Measurements from ENCODE around the gene RAB8A. TPM values are rescaled to one million over a fixed set of nuclear protein-coding genes. Genes with fewer than 3 reads are reported as not detected.

The RAB8A gene
- total and polyA plus RNA-seq, 10 donors, result 31.5 to 104 (median 81.7) TPM

GRCh38 chr19:16131648-16132047 is 20.0 kb downstream of the RAB8A start:
- Histone ChIP-seq H3K9me3 (no peaks in the 10 kb centered on the region), H3K36me3 (peaks cover 5 to 81% (median 73%) of the 10 kb centered on the region in 6 donors), H3K4me3 (no peak overlapping the region), H3K27ac (no peak overlapping the region), H3K4me1 (peaks cover 0 to 30% (median 8%) of the 10 kb centered on the region in 6 donors), H3K27me3 (replicated peaks in 1 of 7) (no peaks in the 10 kb centered on the region)
- TF ChIP-seq POLR2A (IDR thresholded peaks at IDR 0.05) (no peak), POLR2AphosphoS5 (IDR thresholded peaks at IDR 0.05) (no peak)
- TF ChIP-seq, protein P1, sequence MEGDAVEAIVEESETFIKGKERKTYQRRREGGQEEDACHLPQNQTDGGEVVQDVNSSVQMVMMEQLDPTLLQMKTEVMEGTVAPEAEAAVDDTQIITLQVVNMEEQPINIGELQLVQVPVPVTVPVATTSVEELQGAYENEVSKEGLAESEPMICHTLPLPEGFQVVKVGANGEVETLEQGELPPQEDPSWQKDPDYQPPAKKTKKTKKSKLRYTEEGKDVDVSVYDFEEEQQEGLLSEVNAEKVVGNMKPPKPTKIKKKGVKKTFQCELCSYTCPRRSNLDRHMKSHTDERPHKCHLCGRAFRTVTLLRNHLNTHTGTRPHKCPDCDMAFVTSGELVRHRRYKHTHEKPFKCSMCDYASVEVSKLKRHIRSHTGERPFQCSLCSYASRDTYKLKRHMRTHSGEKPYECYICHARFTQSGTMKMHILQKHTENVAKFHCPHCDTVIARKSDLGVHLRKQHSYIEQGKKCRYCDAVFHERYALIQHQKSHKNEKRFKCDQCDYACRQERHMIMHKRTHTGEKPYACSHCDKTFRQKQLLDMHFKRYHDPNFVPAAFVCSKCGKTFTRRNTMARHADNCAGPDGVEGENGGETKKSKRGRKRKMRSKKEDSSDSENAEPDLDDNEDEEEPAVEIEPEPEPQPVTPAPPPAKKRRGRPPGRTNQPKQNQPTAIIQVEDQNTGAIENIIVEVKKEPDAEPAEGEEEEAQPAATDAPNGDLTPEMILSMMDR (IDR thresholded peaks at IDR 0.05 in 8 of 11, conservative IDR thresholded peaks at IDR 0.05 in 3 of 11), result no peak
- intact Hi-C loops (cut with DNase I; ENCODE audit: low total_unique reads), result no loop called here
- 91 to 97% (median 96%) methylated on average over 3 of the region's 3 CpGs for WGBS, 5 donors
- no peak for DNase-seq

DNA sequence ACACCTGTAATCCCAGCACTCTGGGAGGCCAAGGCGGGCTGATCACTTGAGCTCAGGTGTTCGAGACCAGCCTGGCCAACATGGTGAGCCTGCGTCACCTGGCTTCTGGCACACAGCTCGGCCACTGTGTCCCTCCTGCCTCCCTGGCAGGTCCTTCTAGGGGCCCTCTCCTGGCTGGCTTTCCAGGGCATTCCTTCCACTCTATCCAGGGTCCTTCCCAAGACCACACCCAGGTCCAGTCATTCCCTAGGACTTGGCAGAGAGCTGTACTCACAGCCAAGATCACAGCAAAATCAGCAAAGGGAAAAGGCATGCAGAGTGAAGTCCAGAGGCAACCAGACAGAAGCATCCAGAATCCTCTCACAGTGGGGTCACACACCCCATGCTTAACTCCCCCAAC is 22.1 kb downstream of the RAB8A start:
- no peak overlapping the region for H3K4me3 ChIP-seq
- WGBS, 5 donors, result 92 to 100% (median 97%) methylated on average over 4 of the region's 4 CpGs

DNA sequence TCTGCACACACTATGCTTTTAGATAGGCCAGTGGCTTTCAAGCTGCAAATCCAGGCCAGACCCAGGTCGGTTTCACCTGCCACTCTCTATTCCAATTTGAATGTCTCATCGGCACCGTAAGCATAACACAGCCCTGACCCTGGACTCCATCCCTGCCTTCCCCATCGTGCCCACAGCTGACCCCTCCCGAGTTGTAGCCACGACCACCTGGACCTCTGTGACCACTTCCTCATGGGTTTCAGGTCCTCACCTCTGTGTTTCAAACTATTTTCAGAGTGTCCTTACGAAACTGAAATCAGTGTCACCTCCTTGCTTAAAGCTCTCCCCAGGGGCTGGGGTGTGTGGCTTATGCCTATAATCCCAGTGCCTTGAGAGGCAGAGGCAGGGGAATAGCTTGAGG is 22.8 kb downstream of the RAB8A start:
- Histone ChIP-seq H3K27me3 (replicated peaks in 1 of 7) (no peaks in the 10 kb centered on the region), H3K27ac (peak overlapping the region in 4 of 8 donors; percentile 28 to 75 (median 38)), H3K36me3 (peaks cover 5 to 52% (median 44%) of the 10 kb centered on the region in 6 donors), H3K4me3 (no peak overlapping the region), H3K9me3 (no peaks in the 10 kb centered on the region), H3K4me1 (peaks cover 0 to 52% (median 16%) of the 10 kb centered on the region in 6 donors)
- TF ChIP-seq, protein P1 (IDR thresholded peaks at IDR 0.05 in 8 of 11, conservative IDR thresholded peaks at IDR 0.05 in 3 of 11), result no peak
- TF ChIP-seq POLR2AphosphoS5 (IDR thresholded peaks at IDR 0.05), result peak in 2 of 3 donors; percentile 54 to 65
- WGBS, 5 donors, result 48 to 56% (median 51%) methylated on average over 7 of the region's 7 CpGs
- no peak for DNase-seq
- intact Hi-C loops (cut with DNase I; ENCODE audit: low total_unique reads), result no loop called here

More for the DNA sequence above, 22.1 kb downstream of the RAB8A start:
- peak in 2 of 3 donors; percentile 6 to 43 for TF ChIP-seq POLR2AphosphoS5 (IDR thresholded peaks at IDR 0.05)
- TF ChIP-seq, protein P1 (IDR thresholded peaks at IDR 0.05 in 8 of 11, conservative IDR thresholded peaks at IDR 0.05 in 3 of 11), result no peak
- DNase-seq, result no peak
- intact Hi-C loops (cut with DNase I; ENCODE audit: low total_unique reads), result no loop called here
- Histone ChIP-seq H3K4me1 (peaks cover 0 to 45% (median 10%) of the 10 kb centered on the region in 6 donors), H3K36me3 (peaks cover 5 to 59% (median 51%) of the 10 kb centered on the region in 6 donors), H3K27ac (peak overlapping the region in 3 of 8 donors; percentile 31 to 75 (median 46)), H3K27me3 (replicated peaks in 1 of 7) (no peaks in the 10 kb centered on the region), H3K9me3 (no peaks in the 10 kb centered on the region)

DNA sequence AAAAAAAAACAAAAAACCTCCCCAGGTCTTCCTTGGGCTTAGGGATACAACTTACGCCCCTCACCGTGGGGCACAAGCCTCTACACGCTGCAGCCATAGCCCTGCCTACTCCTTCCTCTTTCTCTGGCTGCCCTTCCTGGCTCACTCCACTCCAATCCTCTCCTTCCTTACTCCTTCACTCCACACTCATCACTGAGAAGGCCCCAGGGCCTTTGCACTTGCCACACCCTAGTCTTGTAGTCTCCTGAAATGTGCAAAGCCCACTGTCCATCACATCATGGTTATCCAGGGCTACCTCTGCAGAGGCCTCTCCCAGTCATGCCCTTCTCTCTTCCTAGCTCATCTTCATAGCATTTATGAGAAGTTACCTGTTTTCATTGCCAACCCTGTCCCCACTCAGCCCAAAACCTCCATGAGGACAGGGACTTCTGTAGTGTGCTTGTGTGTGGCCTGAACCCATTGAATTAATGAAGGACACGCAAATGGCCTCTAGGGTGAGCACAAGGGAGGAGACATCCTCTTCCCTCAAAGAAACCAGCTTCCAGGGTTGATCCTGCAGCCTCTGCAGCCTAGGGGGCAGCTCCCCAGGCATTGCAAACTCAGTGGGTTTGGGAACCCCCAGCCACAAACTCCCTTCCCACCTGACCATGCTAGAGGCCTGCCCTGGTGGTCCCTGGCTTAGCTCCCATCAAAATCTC is 23.9 kb downstream of the RAB8A start:
- intact Hi-C loops (cut with DNase I; ENCODE audit: low total_unique reads), result no loop called here
- TF ChIP-seq, protein P1 (IDR thresholded peaks at IDR 0.05 in 8 of 11, conservative IDR thresholded peaks at IDR 0.05 in 3 of 11), result no peak
- TF ChIP-seq POLR2AphosphoS5 (IDR thresholded peaks at IDR 0.05), result peak in 1 of 3 donors; percentile 37
- 63 to 91% (median 74%) methylated on average over 4 of the region's 4 CpGs for WGBS, 5 donors
- Histone ChIP-seq H3K9me3 (no peaks in the 10 kb centered on the region), H3K27ac (peak overlapping the region in 4 of 8 donors; percentile 13 to 75 (median 38)), H3K27me3 (replicated peaks in 1 of 7) (no peaks in the 10 kb centered on the region), H3K36me3 (peaks cover 5 to 41% (median 33%) of the 10 kb centered on the region in 6 donors), H3K4me1 (peaks cover 3 to 63% (median 27%) of the 10 kb centered on the region in 6 donors), H3K4me3 (no peak overlapping the region)
- no peak for DNase-seq
